ENCODE data around the gene CASP2. TPM values are rescaled to one million over a fixed set of nuclear protein-coding genes. Genes with fewer than 3 reads are reported as not detected.

The CASP2 gene
- 12.3 and 30.5 TPM in 2 replicates for total RNA-seq

GRCh38 chr7:143287935-143288826 lies at the start of gene CASP2:
Gene CASP2, plus strand, starts transcription at chr7:143288351. Its CDS starts 105 bp downstream, at chr7:143288456.

GRCh38 chr7:143263266-143264195 lies 24.6 kb upstream of the CASP2 start, which contains the start of gene GSTK1:
Gene GSTK1, plus strand, starts transcription at chr7:143263441. Its CDS starts 73 bp downstream, at chr7:143263514.

GRCh38 chr7:143284591-143285469 lies 3.3 kb upstream of the CASP2 start, which contains the start of gene TMEM139:
Gene TMEM139, plus strand, starts transcription at chr7:143284958. Its CDS starts 1,000 bp downstream, at chr7:143285958.

GRCh38 chr7:143315776-143316175 lies 27.6 kb downstream of the CASP2 start, which contains the start of gene CLCN1:
Gene CLCN1, plus strand, starts transcription at chr7:143316111. Its CDS starts 102 bp downstream, at chr7:143316213.

Other genes with a start within 250 kb of the CASP2 start
- gene OR6V1, start 236.0 kb upstream of the CASP2 start, total RNA-seq = not detected in 2 replicates
- gene PIP, start 156.3 kb upstream of the CASP2 start, total RNA-seq = 9.5 TPM in 1 of 2 replicates, not detected in the other
- not detected in 2 replicates for gene TAS2R39, start 104.9 kb upstream of the CASP2 start, total RNA-seq
- not detected in 2 replicates for gene TAS2R40, start 66.3 kb upstream of the CASP2 start, total RNA-seq
- gene GSTK1, start 24.9 kb upstream of the CASP2 start, total RNA-seq = 56.0 and 130 TPM in 2 replicates
- 4.8 and 8.3 TPM in 2 replicates for gene TMEM139, start 3.4 kb upstream of the CASP2 start, total RNA-seq
- 0.64 TPM in 1 of 2 replicates, not detected in the other for gene CLCN1, start 27.8 kb downstream of the CASP2 start, total RNA-seq
- 0.34 and 0.36 TPM in 2 replicates for gene FAM131B, start 74.4 kb downstream of the CASP2 start, total RNA-seq
- 16.1 and 85.2 TPM in 2 replicates for gene ZYX, start 93.0 kb downstream of the CASP2 start, total RNA-seq
- gene EPHA1, start 120.5 kb downstream of the CASP2 start, total RNA-seq = 24.3 and 53.9 TPM in 2 replicates
- not detected in 2 replicates for gene TAS2R60, start 155.1 kb downstream of the CASP2 start, total RNA-seq
- 0.07 TPM in 1 of 2 replicates, not detected in the other for gene TAS2R41, start 189.5 kb downstream of the CASP2 start, total RNA-seq